ENCODE measurements around the gene MMP25.
"Not testable (repeated sequence)": the region's sequence is repeated elsewhere in the genome, so short reads cannot be mapped to it uniquely, and the experiment has no call there.

MMP25 gene

DNA sequence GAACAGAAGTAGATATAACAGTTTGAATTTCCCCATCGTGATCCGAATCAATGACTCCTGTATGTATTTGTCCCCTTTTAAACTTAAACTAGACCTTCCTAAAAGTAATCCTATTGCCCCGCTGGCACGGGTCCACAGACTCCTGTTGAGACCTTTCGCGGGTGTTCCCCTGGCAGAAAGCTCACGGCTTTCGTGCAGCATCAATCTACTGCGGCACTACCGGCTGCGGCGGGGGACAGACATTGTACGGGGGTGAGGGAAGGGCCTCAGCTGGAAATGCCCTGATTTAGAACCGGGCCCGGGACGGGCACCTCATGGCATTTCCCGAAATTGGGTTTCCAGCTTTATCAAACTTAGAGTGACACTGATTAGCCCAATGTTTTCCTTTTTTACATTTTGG is 33.7 kb downstream of the MMP25 start:
- Histone ChIP-seq H3K36me3 (ENCODE audit: control insufficient read depth, insufficient read depth, low read length) (no peaks in the 10 kb centered on the region), H3K9me3 (ENCODE audit: control insufficient read depth, low read length) (no peaks in the 10 kb centered on the region), H3K4me1 (ENCODE audit: control insufficient read depth, insufficient read depth, low read length, poor library complexity, severe bottlenecking) (no peaks in the 10 kb centered on the region), H3K27ac (ENCODE audit: low read depth, low read length, severe bottlenecking) (no peak overlapping the region), H3K4me3 (ENCODE audit: extremely low read depth, insufficient read depth, low read length, poor library complexity, severe bottlenecking) (no peak overlapping the region)
- 92 to 96% methylated on average over 17 of the region's 17 CpGs for WGBS, 2 experiments (ENCODE audit: insufficient coverage in 2 of 2)

DNA sequence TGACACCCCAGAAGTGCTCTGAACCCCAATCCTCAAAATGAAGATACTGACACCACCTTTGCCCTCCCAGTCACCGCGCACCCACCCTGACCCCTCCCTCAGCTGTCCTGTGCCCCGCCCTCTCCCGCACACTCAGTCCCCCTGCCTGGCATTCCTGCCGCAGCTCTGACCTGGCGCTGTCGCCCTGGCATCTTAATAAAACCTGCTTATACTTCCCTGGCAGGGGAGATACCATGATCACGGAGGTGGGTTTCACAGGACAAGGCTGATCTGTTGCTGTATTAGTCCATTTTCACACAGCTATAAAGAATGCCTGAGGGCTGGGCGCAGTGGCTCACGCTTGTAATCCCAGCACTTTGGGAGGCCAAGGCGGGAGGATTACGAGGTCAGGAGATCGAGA is 35.6 kb downstream of the MMP25 start:
- H3K4me1 ChIP-seq (ENCODE audit: control insufficient read depth, insufficient read depth, low read length, poor library complexity, severe bottlenecking); H3K4me3 ChIP-seq (ENCODE audit: extremely low read depth, insufficient read depth, low read length, poor library complexity, severe bottlenecking); H3K9me3 ChIP-seq (ENCODE audit: control insufficient read depth, low read length); H3K36me3 ChIP-seq (ENCODE audit: control insufficient read depth, insufficient read depth, low read length); H3K27ac ChIP-seq (ENCODE audit: low read depth, low read length, severe bottlenecking): not testable (repeated sequence)
- WGBS, 2 experiments (ENCODE audit: insufficient coverage in 2 of 2) = 93% methylated on average over 13 of the region's 13 CpGs

DNA sequence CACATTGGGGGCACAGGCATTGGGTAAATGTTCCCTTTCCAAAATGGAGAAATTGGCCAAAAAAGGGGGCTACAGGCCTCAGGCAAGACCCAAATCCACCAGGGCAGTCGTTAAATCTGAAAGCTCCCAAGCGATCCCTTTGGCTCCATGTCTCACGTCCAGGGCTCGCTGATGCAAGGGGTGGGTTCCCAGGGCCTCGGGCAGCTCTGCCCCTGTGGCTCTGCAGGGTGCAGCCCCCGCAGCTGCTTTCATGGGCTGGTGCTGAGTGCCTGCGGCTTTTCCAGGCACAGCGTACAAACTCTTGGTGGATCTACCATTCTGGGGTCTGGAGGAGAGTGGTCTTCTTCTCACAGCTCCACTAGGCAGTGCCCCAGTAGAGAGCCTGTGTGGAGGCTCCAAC is 37.0 kb downstream of the MMP25 start:
- H3K4me1 ChIP-seq (ENCODE audit: control insufficient read depth, insufficient read depth, low read length, poor library complexity, severe bottlenecking); H3K4me3 ChIP-seq (ENCODE audit: extremely low read depth, insufficient read depth, low read length, poor library complexity, severe bottlenecking); H3K27ac ChIP-seq (ENCODE audit: low read depth, low read length, severe bottlenecking); H3K36me3 ChIP-seq (ENCODE audit: control insufficient read depth, insufficient read depth, low read length); H3K9me3 ChIP-seq (ENCODE audit: control insufficient read depth, low read length): not testable (repeated sequence)
- 94% methylated on average over 8 of the region's 8 CpGs for WGBS, 2 experiments (ENCODE audit: insufficient coverage in 2 of 2)

DNA sequence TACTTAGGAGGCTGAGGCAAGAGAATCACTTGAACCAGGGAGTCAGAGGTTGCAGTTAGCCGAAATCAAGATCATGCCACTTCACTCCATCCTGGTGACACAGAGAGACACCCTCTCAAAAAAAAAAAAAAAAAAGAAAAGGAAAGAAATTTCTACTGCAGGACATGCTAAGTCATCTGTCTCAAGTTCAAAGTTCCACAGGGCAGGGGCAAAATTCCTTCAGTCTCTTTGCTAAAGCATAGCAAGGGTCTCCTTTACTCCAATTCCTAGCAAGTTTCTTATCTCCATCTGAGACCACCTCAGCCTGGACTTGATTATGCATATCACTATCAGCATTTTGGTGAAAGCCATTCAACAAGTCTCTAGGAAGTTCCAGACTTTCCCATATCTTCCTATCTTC is 38.1 kb downstream of the MMP25 start:
- WGBS, 2 experiments (ENCODE audit: insufficient coverage in 2 of 2) = no CpG with 5 or more reads among the region's 1 CpG
- Histone ChIP-seq H3K36me3 (ENCODE audit: control insufficient read depth, insufficient read depth, low read length) (no peaks in the 10 kb centered on the region), H3K4me1 (ENCODE audit: control insufficient read depth, insufficient read depth, low read length, poor library complexity, severe bottlenecking) (peaks cover 8% of the 10 kb centered on the region), H3K4me3 (ENCODE audit: extremely low read depth, insufficient read depth, low read length, poor library complexity, severe bottlenecking) (no peak overlapping the region), H3K27ac (ENCODE audit: low read depth, low read length, severe bottlenecking) (no peak overlapping the region), H3K9me3 (ENCODE audit: control insufficient read depth, low read length) (no peaks in the 10 kb centered on the region)

DNA sequence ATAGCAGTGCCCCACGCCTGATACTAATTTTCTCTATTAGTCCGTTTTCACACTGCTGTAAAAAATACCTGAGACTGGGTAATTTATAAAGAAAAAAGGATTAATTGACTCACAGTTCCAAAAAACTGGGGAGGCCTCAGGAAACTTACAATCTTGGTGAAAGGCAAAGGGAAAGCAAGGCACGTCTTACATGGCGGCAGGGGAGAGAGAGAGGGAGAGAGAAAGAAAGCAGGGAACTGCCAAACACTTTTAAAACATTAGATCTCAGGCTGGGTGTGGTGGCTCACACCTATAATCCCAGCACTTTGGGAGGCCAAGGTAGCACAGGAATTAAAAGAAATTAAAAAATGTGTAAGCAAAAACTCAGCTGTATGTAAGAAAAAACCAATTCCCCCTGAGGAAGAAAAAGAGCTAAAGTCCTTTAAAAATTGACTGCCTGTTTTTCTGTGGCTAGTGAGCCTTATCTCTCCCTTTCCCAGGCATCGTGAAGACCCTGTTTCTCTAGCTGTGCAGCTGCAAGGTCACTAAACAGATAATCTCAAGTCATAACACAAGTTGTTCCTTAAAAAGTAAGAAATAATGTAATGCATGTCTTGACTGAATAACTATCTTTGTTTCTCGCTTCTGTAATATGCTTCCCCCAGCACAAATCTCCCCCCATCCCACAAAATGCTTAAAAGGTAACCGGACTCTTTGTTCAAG is 38.8 kb downstream of the MMP25 start:
- Histone ChIP-seq H3K27ac (ENCODE audit: low read depth, low read length, severe bottlenecking) (no peak overlapping the region), H3K9me3 (ENCODE audit: control insufficient read depth, low read length) (no peaks in the 10 kb centered on the region), H3K36me3 (ENCODE audit: control insufficient read depth, insufficient read depth, low read length) (no peaks in the 10 kb centered on the region), H3K4me1 (ENCODE audit: control insufficient read depth, insufficient read depth, low read length, poor library complexity, severe bottlenecking) (peaks cover 8% of the 10 kb centered on the region), H3K4me3 (ENCODE audit: extremely low read depth, insufficient read depth, low read length, poor library complexity, severe bottlenecking) (no peak overlapping the region)
- WGBS, 2 experiments (ENCODE audit: insufficient coverage in 2 of 2) = 100% methylated on average over 2 of the region's 7 CpGs; no CpG with 5 or more reads in 1 of the 2 experiments

DNA sequence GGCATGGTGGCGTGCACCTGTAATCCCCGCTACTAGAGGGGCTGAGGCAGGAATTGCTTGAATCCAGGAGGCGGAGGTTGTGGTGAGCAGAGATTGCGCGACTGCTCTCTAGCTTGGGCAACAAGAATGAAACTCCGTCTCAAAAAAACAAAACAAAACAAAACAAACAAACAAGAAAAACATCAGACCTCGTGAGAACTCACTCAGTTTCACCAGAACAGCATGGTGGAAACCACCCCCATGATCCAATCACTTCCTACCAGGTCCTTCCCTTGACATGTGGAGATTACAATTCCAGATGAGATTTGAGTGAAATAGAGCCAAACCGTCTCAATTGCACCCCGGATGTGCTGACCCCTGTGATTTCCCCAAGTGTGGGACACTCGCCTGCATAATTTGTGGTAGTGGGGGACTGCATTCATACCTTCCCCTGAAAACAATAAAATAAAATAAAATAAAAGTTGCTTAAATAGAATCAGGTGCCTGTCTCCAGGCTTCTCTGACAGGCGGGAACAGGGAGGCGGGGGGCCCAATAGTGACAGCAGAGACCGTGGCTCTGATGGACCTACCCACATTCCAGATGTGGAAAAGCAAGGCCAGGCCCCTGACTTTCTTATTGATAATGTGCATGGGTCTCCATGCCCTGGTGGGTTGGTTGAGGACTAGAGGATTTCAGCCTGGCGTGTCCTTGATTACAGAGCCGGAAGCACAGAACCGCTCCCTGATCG is 39.7 kb downstream of the MMP25 start:
- Histone ChIP-seq H3K4me3 (ENCODE audit: extremely low read depth, insufficient read depth, low read length, poor library complexity, severe bottlenecking) (no peak overlapping the region), H3K9me3 (ENCODE audit: control insufficient read depth, low read length) (no peaks in the 10 kb centered on the region), H3K36me3 (ENCODE audit: control insufficient read depth, insufficient read depth, low read length) (no peaks in the 10 kb centered on the region), H3K27ac (ENCODE audit: low read depth, low read length, severe bottlenecking) (no peak overlapping the region), H3K4me1 (ENCODE audit: control insufficient read depth, insufficient read depth, low read length, poor library complexity, severe bottlenecking) (peaks cover 8% of the 10 kb centered on the region)
- 91 to 100% methylated on average over 9 to 10 of the region's 17 CpGs for WGBS, 2 experiments (ENCODE audit: insufficient coverage in 2 of 2)

DNA sequence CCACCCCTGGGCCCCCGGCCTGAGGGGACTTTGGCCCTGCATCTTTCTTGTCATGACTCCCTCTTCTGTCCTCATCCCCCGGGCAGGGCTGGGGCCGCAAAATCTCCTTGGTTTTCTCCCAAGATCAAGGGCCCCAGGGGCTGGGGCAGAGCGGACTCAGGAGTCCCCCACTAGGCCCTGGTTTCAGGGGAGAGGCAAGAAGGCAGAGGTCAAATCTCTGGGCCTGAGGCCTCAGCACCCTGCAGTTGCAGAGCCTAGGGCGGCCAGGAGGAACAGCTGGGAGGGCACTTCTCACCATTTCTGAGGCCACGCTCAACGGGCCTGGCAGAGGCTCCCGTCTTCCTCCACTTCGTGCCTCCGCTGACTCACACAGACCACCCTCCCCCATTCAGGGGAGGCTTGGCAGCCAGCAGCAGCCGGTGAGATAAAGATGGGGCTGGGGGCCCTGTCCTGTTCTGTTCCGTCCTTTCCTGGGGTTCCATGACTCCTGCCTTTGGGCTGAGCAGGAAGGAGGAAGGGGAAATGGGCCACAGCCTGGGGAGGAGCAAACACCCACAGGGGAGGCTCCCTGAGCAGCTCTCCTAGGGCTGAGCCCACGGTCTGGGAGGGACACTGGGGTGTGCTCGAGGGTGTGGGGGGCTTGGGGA is 40.4 kb downstream of the MMP25 start:
- H3K4me1 ChIP-seq (ENCODE audit: control insufficient read depth, insufficient read depth, low read length, poor library complexity, severe bottlenecking) = peaks cover 8% of the 10 kb centered on the region
- 75 to 93% methylated on average over 9 to 11 of the region's 14 CpGs for WGBS, 2 experiments (ENCODE audit: insufficient coverage in 2 of 2)
- no peaks in the 10 kb centered on the region for H3K9me3 ChIP-seq (ENCODE audit: control insufficient read depth, low read length)
- no peak overlapping the region for H3K4me3 ChIP-seq (ENCODE audit: extremely low read depth, insufficient read depth, low read length, poor library complexity, severe bottlenecking)
- peak overlapping the region; percentile 64 for H3K27ac ChIP-seq (ENCODE audit: low read depth, low read length, severe bottlenecking)
- H3K36me3 ChIP-seq (ENCODE audit: control insufficient read depth, insufficient read depth, low read length) = no peaks in the 10 kb centered on the region

DNA sequence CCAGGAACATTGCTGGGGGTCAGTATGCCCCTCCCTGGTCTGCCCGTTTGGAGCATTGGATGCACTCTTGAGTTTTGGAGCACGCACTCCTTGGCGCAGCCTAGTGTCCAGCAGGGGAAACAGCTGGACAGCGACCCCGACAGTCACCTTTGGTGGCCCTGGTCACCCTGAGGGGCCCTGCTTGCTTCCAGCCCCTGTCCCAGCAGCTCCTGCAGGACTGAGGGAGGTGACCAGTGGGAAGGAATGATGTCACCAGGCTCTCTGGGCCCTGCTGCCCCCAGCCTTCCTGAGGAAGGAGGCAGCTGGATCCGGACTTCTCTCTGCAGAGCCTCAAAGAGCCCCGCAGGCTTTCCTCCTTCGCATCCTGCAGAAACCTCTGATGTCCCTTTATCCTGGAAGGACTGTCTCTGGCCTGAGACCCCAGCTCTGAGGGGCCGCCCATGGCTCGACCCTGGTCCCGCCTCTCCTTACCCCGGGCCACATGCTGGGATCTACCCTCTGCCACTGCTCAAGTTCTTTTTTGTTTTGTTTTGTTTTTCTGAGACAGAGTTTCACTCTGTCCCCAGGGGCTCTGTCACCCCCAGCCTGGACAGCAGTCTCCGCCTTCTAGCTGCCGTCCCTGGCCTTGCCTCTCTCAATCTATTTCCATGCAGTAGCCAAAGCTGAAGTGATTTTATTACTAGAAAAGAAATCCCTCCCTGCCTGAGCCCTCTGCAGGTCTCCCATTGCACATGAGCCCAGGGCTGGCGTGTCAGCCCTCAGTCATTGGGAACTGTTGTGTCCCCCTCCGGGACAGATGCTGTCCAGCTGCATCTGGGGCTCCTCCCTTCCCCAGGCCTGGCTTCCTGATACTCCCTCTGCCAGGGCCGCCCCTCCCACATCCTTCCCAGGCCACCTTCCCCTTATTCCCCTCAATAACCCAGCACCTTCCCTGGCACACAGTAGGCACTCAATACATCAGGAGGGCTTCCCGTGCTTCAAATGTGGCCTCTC is 41.2 kb downstream of the MMP25 start:
- no peaks in the 10 kb centered on the region for H3K9me3 ChIP-seq (ENCODE audit: control insufficient read depth, low read length)
- H3K4me3 ChIP-seq (ENCODE audit: extremely low read depth, insufficient read depth, low read length, poor library complexity, severe bottlenecking) = no peak overlapping the region
- H3K36me3 ChIP-seq (ENCODE audit: control insufficient read depth, insufficient read depth, low read length) = no peaks in the 10 kb centered on the region
- H3K4me1 ChIP-seq (ENCODE audit: control insufficient read depth, insufficient read depth, low read length, poor library complexity, severe bottlenecking) = peaks cover 8% of the 10 kb centered on the region
- WGBS, 2 experiments (ENCODE audit: insufficient coverage in 2 of 2) = 78 to 89% methylated on average over 13 to 17 of the region's 18 CpGs
- peak overlapping the region; percentile 64 for H3K27ac ChIP-seq (ENCODE audit: low read depth, low read length, severe bottlenecking)

DNA sequence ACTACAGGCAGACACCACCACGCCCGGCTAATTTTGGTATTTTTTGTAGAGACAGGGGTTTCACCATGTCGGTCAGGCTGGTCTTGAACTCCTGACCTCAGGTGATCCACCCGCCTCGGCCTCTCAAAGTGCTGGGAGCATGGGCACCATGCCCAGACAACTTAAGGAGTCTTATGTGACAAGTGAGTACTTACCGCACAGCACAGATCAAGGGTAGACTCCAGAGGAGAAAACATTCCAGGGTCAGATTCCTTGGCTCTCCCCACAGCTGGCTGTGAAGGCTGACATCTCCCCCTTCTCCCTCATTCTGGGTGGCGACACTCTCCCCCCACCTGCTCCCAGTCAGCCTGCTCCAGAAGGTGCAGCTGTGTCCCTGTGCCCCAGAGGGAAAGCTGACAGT is 42.1 kb downstream of the MMP25 start:
- H3K27ac ChIP-seq (ENCODE audit: low read depth, low read length, severe bottlenecking) = no peak overlapping the region
- no peak overlapping the region for H3K4me3 ChIP-seq (ENCODE audit: extremely low read depth, insufficient read depth, low read length, poor library complexity, severe bottlenecking)
- H3K9me3 ChIP-seq (ENCODE audit: control insufficient read depth, low read length) = no peaks in the 10 kb centered on the region
- peaks cover 8% of the 10 kb centered on the region for H3K4me1 ChIP-seq (ENCODE audit: control insufficient read depth, insufficient read depth, low read length, poor library complexity, severe bottlenecking)
- H3K36me3 ChIP-seq (ENCODE audit: control insufficient read depth, insufficient read depth, low read length) = no peaks in the 10 kb centered on the region
- 94 to 100% methylated on average over 6 of the region's 7 CpGs for WGBS, 2 experiments (ENCODE audit: insufficient coverage in 2 of 2)

All from mesodermal cell (in vitro differentiated cells).